Suprapubic skin (tissue), 4 donors: ENCODE data around the gene CCDC57.

Source experiments
- POLR2A ChIP-seq, 2 donors: fragments of 450-650 bp; IDR thresholded peaks; one replicate each; pipeline ENCODE4 v1.6.1; 2017; ENCODE audit warnings: antibody characterized with exemption in 2 of 2, mild to moderate bottlenecking in 2 of 2, moderate library complexity in 2 of 2
- POLR2AphosphoS5 ChIP-seq, 3 donors: sonication (generic); formaldehyde crosslinking; IDR thresholded peaks; one replicate each; pipeline ENCODE4 v1.6.1; 2017; ENCODE audit warnings: antibody characterized with exemption in 3 of 3
- TF ChIP-seq, protein P1 (sequence below), 2 donors: fragments of 200-600 bp in 1 of 2; fragments of 450-650 bp in 1 of 2; sonication (generic) in 1 of 2; IDR thresholded peaks; one replicate each; pipeline ENCODE4 v1.5.1; 2016 to 2019; ENCODE audit warnings: antibody characterized with exemption in 2 of 2, mild to moderate bottlenecking in 1 of 2, moderate library complexity in 1 of 2

DNA sequence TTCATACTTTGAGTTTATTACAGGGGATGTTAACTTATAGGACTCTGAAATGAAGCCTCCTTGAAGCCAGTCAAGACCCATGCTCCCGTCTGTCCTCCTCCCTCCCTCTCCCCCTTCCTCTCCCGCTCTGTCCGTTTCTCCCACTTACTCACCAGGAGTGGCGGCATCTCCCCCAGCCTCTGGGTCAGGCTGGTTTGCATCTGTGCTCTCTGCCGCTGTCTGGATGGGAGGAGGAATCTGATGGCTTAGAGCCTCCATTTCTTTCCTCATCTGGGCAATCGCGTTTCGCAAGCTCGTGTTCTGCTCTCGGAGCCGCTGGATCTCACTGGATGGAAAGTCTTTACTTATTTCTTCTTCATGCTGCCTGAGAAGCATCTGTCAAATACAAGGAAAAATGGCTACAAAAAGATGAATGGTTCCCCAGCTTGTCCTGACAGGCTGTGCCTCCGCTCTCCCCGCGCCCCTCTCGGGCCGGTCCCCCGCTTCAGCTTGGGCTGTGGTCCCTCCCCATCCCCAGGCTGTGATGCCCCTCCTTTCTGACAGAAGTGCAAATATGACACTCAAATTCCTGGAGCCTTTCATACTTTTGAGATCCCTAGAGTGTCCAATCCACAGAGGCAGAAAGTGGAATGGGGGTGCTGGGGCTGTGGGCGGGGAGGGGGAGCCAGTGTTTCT is 40.0 kb downstream of the CCDC57 start:
- TF ChIP-seq, protein P1, sequence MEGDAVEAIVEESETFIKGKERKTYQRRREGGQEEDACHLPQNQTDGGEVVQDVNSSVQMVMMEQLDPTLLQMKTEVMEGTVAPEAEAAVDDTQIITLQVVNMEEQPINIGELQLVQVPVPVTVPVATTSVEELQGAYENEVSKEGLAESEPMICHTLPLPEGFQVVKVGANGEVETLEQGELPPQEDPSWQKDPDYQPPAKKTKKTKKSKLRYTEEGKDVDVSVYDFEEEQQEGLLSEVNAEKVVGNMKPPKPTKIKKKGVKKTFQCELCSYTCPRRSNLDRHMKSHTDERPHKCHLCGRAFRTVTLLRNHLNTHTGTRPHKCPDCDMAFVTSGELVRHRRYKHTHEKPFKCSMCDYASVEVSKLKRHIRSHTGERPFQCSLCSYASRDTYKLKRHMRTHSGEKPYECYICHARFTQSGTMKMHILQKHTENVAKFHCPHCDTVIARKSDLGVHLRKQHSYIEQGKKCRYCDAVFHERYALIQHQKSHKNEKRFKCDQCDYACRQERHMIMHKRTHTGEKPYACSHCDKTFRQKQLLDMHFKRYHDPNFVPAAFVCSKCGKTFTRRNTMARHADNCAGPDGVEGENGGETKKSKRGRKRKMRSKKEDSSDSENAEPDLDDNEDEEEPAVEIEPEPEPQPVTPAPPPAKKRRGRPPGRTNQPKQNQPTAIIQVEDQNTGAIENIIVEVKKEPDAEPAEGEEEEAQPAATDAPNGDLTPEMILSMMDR (IDR thresholded peaks at IDR 0.05) = no peak
- TF ChIP-seq POLR2A (IDR thresholded peaks at IDR 0.05) (no peak), POLR2AphosphoS5 (IDR thresholded peaks at IDR 0.05) (no peak)
